ENCODE measurements around the gene SEPTIN10.

DNA sequence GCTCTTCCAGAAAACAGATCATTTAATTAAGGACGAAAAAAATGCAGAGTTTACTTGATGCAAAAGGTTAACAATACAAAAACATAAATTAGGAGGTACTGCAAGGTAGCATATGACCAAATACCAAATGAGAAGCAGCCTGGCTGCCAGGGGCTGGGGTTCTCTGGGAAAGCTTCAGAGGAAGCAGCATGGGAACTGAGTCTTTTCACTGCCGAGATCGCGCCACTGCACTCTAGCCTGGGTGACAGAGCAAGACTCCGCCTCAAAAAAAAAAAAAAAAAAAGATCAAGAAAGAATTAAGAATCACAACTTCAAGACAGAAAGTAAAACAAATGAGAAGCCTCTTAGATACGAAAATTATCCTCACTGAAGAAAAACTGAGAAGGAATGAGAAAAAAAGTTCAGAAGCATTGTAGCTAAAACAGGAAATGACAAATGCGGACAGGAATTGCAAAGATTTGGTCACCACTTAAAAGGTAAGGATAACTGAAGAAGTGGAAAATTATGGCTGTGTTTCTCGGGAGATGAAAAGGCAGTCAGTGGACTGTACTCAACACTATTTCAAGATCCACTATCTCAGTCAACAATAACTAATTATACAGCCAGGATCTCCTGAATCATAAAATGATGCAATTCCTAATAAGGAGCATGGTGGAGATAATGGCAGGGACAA, 4.3 kb downstream of the SEPTIN10 start:
- TF ChIP-seq, protein P1, sequence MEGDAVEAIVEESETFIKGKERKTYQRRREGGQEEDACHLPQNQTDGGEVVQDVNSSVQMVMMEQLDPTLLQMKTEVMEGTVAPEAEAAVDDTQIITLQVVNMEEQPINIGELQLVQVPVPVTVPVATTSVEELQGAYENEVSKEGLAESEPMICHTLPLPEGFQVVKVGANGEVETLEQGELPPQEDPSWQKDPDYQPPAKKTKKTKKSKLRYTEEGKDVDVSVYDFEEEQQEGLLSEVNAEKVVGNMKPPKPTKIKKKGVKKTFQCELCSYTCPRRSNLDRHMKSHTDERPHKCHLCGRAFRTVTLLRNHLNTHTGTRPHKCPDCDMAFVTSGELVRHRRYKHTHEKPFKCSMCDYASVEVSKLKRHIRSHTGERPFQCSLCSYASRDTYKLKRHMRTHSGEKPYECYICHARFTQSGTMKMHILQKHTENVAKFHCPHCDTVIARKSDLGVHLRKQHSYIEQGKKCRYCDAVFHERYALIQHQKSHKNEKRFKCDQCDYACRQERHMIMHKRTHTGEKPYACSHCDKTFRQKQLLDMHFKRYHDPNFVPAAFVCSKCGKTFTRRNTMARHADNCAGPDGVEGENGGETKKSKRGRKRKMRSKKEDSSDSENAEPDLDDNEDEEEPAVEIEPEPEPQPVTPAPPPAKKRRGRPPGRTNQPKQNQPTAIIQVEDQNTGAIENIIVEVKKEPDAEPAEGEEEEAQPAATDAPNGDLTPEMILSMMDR (IDR thresholded peaks at IDR 0.05) = no peak
- TF ChIP-seq POLR2AphosphoS5 (IDR thresholded peaks at IDR 0.05; ENCODE audit: low read depth, low read length) (no peak), SIN3A (IDR thresholded peaks at IDR 0.05; ENCODE audit: borderline replicate concordance, insufficient read depth, low read depth, low read length) (no peak), TCF7L2 (IDR thresholded peaks at IDR 0.05; ENCODE audit: low read depth, low read length) (no peak)
- TF ChIP-seq, protein P2, sequence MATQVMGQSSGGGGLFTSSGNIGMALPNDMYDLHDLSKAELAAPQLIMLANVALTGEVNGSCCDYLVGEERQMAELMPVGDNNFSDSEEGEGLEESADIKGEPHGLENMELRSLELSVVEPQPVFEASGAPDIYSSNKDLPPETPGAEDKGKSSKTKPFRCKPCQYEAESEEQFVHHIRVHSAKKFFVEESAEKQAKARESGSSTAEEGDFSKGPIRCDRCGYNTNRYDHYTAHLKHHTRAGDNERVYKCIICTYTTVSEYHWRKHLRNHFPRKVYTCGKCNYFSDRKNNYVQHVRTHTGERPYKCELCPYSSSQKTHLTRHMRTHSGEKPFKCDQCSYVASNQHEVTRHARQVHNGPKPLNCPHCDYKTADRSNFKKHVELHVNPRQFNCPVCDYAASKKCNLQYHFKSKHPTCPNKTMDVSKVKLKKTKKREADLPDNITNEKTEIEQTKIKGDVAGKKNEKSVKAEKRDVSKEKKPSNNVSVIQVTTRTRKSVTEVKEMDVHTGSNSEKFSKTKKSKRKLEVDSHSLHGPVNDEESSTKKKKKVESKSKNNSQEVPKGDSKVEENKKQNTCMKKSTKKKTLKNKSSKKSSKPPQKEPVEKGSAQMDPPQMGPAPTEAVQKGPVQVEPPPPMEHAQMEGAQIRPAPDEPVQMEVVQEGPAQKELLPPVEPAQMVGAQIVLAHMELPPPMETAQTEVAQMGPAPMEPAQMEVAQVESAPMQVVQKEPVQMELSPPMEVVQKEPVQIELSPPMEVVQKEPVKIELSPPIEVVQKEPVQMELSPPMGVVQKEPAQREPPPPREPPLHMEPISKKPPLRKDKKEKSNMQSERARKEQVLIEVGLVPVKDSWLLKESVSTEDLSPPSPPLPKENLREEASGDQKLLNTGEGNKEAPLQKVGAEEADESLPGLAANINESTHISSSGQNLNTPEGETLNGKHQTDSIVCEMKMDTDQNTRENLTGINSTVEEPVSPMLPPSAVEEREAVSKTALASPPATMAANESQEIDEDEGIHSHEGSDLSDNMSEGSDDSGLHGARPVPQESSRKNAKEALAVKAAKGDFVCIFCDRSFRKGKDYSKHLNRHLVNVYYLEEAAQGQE (IDR thresholded peaks at IDR 0.05; ENCODE audit: insufficient read depth in 1 of 2, low read depth in 2 of 2, low read length in 1 of 2) = no peak
